AG04449 (cell line): ENCODE measurements around the gene DCXR.

ENCODE experiments used
- CTCF ChIA-PET: fragments of 350-600 bp; formaldehyde crosslinking; extraction: SDS; loops from one replicate; lab custom pipeline; 2021; ENCODE audit warnings: antibody characterized with exemption; lab: Yijun Ruan, JAX
- POLR2A ChIA-PET: fragments of 400-600, 350-600 bp; formaldehyde crosslinking; extraction: SDS; loops from one replicate; lab custom pipeline; 2020; ENCODE audit warnings: antibody characterized with exemption, inconsistent platforms; lab: Yijun Ruan, JAX
- DNase-seq: peaks from one replicate; pipeline ENCODE4 v3.0.0-alpha.2; 2010; ENCODE audit warnings: low read depth, low spot score
- H3K4me3 ChIP-seq: 2 replicates; pipeline ENCODE4 v1.5.1; 2011; ENCODE audit warnings: low read depth, mild to moderate bottlenecking, control low read depth, low read length
- TF ChIP-seq, protein P1 (sequence below): IDR thresholded peaks from one replicate; pipeline ENCODE4 v1.5.1; 2011; ENCODE audit warnings: mild to moderate bottlenecking, moderate library complexity, low read length, control low read depth, inconsistent platforms; ENCODE audit not compliant: insufficient read depth; ENCODE audit errors: missing control alignments

DCXR gene

DNA sequence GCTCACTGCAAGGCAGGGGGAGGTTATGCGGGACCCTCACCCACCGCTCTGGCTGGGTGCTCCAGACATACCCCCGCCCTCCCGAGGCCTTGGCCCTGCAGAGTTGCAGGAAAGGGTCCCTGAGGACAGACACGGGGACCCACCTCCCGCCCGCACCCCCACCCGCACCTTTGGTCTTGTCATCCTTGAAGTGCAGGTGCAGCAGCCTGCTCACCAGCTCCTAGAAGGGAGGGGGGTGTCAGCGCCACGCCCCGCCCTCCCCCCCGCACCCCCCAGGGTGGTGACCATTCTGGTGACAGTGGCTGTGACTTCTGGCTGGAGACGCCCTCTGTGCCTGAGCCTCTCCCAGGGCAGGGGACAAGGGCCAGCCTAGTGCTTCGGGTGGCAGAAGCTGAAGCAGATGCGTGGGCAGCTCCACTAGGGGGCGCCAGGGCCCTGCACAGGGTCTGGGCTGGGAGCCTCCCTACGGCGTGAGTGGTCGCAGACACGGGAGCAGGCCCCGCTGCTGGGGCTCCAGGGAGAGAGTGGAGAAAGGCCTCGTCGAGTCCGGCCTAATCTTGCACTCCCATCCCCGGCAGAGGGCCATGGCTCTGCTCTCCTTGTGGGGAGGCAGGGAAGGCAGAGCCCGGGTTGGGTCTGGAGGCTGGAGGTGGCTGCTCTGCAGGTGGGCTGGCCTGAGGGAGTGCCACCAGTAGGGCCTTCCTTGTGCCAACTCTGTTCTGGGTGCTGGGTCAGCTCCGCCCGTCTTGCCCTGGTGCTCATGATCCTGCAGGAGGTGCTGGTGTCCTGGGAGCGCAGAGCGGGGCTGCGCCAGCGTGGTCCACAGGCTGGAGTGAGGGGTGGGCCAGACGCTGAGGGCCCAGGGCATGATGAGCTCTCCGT, 17.6 kb downstream of the DCXR start:
- CTCF ChIA-PET: interaction anchor here (0.7 to 10.7 kb wide), 23 partner anchors 9 to 195 kb away, joined by 3 to 290 read pairs (median 4); partner anchors contain the start of genes ARHGDIA and NOTUM
- POLR2A ChIA-PET: interaction anchor here (0.6 to 1.0 kb wide), 4 partner anchors 16 to 223 kb away, joined by 3 to 5 read pairs (median 4); no protein-coding TSS in a partner anchor
- TF ChIP-seq, protein P1, sequence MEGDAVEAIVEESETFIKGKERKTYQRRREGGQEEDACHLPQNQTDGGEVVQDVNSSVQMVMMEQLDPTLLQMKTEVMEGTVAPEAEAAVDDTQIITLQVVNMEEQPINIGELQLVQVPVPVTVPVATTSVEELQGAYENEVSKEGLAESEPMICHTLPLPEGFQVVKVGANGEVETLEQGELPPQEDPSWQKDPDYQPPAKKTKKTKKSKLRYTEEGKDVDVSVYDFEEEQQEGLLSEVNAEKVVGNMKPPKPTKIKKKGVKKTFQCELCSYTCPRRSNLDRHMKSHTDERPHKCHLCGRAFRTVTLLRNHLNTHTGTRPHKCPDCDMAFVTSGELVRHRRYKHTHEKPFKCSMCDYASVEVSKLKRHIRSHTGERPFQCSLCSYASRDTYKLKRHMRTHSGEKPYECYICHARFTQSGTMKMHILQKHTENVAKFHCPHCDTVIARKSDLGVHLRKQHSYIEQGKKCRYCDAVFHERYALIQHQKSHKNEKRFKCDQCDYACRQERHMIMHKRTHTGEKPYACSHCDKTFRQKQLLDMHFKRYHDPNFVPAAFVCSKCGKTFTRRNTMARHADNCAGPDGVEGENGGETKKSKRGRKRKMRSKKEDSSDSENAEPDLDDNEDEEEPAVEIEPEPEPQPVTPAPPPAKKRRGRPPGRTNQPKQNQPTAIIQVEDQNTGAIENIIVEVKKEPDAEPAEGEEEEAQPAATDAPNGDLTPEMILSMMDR: peak; percentile 86
- H3K4me3 ChIP-seq: no peak overlapping the region
- DNase-seq: no peak

DNA sequence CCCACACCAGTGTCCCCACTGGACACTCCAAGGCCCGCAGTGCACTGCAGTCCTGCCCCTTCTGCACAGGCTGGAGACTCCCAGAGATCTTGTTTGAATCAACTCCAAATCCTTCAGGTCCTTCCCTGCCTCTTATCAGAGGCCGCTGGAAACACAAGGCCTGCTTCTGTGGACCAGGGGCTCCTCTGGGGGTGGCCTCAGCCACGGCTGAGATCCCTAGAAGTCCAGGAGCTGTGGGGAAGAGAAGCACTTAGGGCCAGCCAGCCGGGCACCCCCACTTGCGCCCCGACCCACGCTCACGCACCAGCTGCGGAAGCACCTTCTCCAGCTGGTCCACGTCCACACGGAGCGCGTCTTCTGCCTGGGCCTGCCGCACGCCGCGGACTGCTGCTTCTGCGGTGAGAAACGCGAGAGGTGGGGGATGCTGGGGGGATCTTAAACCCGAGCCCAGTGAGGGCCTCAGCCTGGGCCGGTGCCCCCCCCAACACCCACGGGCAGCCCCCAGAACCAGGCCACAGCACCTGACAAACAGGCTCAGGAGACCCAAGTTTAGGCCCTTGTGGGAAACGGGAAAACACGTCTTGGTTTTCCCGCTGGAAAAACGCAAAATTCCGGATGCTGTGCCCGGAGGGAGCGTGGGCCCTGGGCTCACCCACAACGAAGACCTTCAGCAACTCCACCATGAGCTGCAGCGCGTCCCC, 18.4 kb downstream of the DCXR start:
- no peak for DNase-seq
- H3K4me3 ChIP-seq: no peak overlapping the region
- ChIA-PET CTCF (interaction anchor here (1.0 to 10.7 kb wide), 15 partner anchors 8 to 149 kb away, joined by 3 to 290 read pairs (median 6); partner anchors contain the start of genes ARHGDIA and NOTUM), POLR2A (interaction anchor here (0.8 to 1.0 kb wide), 2 partner anchors 15 to 60 kb away, joined by 3 to 5 read pairs; no protein-coding TSS in a partner anchor)
- TF ChIP-seq, protein P1: no peak

DNA sequence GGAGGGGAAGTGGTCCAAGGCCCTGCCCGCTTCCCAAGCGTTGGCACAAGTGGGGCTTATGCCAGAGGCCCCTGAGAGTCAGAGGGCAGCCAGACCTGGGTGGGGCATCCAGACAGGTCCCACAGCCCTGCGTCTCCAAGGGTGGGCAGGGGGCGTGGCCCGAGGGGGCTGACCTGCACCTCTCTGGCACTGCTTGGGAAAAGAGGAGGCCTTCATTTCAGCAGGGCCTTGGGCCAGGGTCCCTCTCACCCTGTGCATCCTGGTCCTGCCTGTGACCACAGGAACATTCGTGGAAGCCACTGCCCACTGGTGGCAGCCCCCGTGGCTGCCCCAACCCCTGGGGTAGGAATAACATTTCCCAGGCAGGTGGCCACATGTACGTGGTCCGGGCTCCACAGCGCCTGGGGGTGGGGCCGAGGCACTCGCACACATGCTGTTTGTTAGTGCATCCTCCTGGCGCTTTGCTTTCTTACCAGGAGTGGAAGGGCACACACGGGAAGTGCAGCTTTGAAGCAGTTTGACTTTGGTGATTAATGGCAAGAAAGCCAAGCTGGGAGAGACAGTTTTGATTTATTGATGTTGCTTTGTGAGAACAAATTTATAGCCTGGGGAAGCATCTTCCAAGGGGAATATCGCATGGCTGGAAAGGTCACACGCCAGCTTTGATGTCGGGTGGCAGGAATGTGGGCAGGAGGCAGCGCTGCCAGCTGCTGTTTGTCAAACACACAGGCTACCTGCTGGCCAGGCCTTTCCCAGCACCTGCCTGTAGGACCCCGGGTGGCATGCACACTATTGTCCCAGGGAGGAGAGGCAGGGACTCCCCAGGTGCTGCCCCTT, 19.1 kb downstream of the DCXR start:
- CTCF ChIA-PET: interaction anchor here (1.8 to 10.7 kb wide), 6 partner anchors 8 to 63 kb away, joined by 4 to 290 read pairs (median 38); partner anchors contain the start of gene NOTUM
- POLR2A ChIA-PET: no interaction called here
- no peak overlapping the region for H3K4me3 ChIP-seq
- TF ChIP-seq, protein P1: no peak
- DNase-seq: no peak

DNA sequence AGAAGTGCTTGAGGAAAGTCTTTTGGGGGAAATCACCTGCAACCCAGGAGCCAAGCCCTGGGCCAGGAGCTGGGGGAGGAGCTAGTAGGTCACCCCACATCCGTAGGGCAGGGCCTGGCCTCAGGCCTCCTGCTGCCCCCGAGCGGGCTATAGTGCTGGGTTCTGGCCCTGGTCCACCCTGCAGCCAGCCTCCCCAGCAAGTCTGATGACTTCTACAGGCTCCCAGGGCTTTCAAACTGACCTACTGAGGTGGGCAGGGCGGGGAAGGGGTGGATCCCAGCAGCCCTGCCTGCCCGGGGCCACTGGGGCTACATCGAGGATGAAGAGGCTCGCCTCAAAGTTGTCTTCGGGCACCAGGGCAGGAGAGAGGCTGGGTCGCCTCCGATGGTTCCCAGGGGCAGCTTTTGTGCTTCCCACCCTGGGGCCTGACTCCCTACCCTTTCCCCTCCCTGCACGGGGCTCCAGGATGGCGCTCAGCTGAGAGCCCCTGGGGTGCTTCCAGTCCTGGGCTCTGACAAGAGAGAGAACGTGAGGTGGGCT, 19.8 kb downstream of the DCXR start:
- POLR2A ChIA-PET: no interaction called here
- CTCF ChIA-PET: interaction anchor here (1.4 to 10.7 kb wide), 4 partner anchors 13 to 62 kb away, joined by 4 to 290 read pairs (median 36); partner anchors contain the start of gene NOTUM

DNA sequence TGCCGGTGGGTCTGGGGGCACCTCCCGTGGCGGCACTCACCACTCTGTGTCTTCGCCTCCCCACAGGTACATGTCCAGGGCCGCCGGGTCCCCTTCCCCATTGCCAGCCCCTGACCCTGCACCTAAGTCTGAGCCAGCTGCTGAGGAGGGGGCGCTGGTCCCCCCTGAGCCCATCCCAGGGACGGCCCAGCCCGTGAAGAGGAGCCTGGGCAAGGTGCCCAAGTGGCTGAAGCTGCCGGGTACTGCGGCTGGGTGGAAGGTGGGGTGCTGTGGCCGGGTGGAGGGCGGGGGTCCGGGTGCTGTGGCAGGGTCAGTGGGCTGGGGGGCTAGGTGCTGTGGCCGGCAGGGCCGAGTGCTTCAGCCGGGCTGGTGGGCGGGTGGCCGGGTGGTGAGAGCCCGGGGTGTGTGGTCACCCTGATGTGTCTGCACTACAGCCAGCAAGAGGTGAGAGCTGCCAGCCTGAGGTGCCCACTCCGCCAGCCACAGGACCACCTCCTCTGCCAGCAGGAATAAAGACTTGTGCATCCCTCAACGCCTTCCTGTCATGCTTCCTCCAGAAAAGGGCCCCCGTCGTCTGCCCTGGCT, 20.5 kb downstream of the DCXR start:
- TF ChIP-seq, protein P1: no peak
- no peak for DNase-seq
- POLR2A ChIA-PET: no interaction called here
- no peak overlapping the region for H3K4me3 ChIP-seq
- CTCF ChIA-PET: interaction anchor here (1.4 to 10.7 kb wide), 4 partner anchors 13 to 62 kb away, joined by 4 to 290 read pairs (median 36); partner anchors contain the start of gene NOTUM

More for the DNA sequence above, 19.8 kb downstream of the DCXR start:
- TF ChIP-seq, protein P1: no peak
- DNase-seq: no peak
- H3K4me3 ChIP-seq: no peak overlapping the region
